Uterus (tissue), 4 donors: ENCODE data around the gene CACNA2D1. TPM values are rescaled to one million over a fixed set of nuclear protein-coding genes. Genes with fewer than 3 reads are reported as not detected.

Experiments
- DNase-seq, 2 donors: peaks; one replicate each; pipeline ENCODE4 v3.0.0-alpha.2; 2019 to 2020
- H3K27ac ChIP-seq, 2 donors: fragments of 200-600 bp; sonication (generic); 1 replicate in 1 of 2; 2 replicates in 1 of 2; pipeline ENCODE4 v1.5.1; 2016 to 2018
- H3K27me3 ChIP-seq, 2 donors: fragments of 200-600 bp; sonication (generic); one replicate each; pipeline ENCODE4 v1.5.1; 2018 to 2019; ENCODE audit warnings: control low read depth in 1 of 2
- H3K36me3 ChIP-seq, 2 donors: fragments of 200-600 bp; sonication (generic); one replicate each; pipeline ENCODE4 v1.5.1; 2019; ENCODE audit warnings: control low read depth in 1 of 2
- H3K4me1 ChIP-seq, 2 donors: fragments of 200-600 bp; sonication (generic); one replicate each; pipeline ENCODE4 v1.5.1; 2018 to 2019; ENCODE audit warnings: control low read depth in 1 of 2
- H3K4me3 ChIP-seq, 2 donors: fragments of 200-600 bp; sonication (generic); 1 replicate in 1 of 2; 2 replicates in 1 of 2; pipeline ENCODE4 v1.5.1; 2018 to 2019; ENCODE audit warnings: mild to moderate bottlenecking in 1 of 2
- H3K9me3 ChIP-seq, 2 donors: fragments of 200-600 bp; sonication (generic); one replicate each; pipeline ENCODE4 v1.5.1; 2019; ENCODE audit warnings: control low read depth in 1 of 2
- CTCF ChIP-seq, 4 experiments: fragments of 200-600 bp in 2 of 4; fragments of 450-650 bp in 2 of 4; sonication (generic) in 2 of 4; IDR thresholded peaks; one replicate each; pipeline ENCODE4 v1.5.1; 2016 to 2019; ENCODE audit warnings: antibody characterized with exemption in 4 of 4, mild to moderate bottlenecking in 2 of 4, moderate library complexity in 1 of 4
- POLR2A ChIP-seq, 2 donors: fragments of 450-650 bp; IDR thresholded peaks; one replicate each; pipeline ENCODE4 v1.6.1; 2016; ENCODE audit warnings: antibody characterized with exemption in 2 of 2, mild to moderate bottlenecking in 1 of 2, moderate library complexity in 1 of 2
- intact Hi-C: fragments of 100-400 bp; cut with DNase I; formaldehyde crosslinking; loops from one replicate; pipeline ENCODE4 v1.15.1; 2023; ENCODE audit warnings: low total_unique reads
- total RNA-seq, 4 donors: library from RNA; depleted of rRNA in 3 of 4; stranded (reverse); fragments of >200 nt in 3 of 4; gene quantifications; one replicate each; pipeline versions ENCODE4 v1.1.0 to v1.2.4, GENCODE V29; 2014 to 2023
- donor health status: DM: yes; HTN: yes; CAD: no.

The CACNA2D1 gene
- total RNA-seq, 4 donors from 2014 or later = 30.1 to 54.1 (median 43.6) TPM

GRCh38 chr7:82223580-82223979, 220.0 kb downstream of the CACNA2D1 start:
- H3K4me1 ChIP-seq = no peaks in the 10 kb centered on the region
- TF ChIP-seq POLR2A (IDR thresholded peaks at IDR 0.05) = no peak
- no peak for TF ChIP-seq CTCF (IDR thresholded peaks at IDR 0.05)
- H3K36me3 ChIP-seq = no peaks in the 10 kb centered on the region
- no peak overlapping the region for H3K27ac ChIP-seq
- intact Hi-C loops = no loop called here
- no peak for DNase-seq
- H3K9me3 ChIP-seq = no peaks in the 10 kb centered on the region
- no peaks in the 10 kb centered on the region for H3K27me3 ChIP-seq
- no peak overlapping the region for H3K4me3 ChIP-seq

- Histone ChIP-seq H3K9me3 (no peaks in the 10 kb centered on the region), H3K27me3 (no peaks in the 10 kb centered on the region), H3K4me3 (no peak overlapping the region), H3K36me3 (no peaks in the 10 kb centered on the region), H3K27ac (no peak overlapping the region), H3K4me1 (no peaks in the 10 kb centered on the region)
- no peak for DNase-seq
- intact Hi-C loops = no loop called here
- TF ChIP-seq POLR2A (IDR thresholded peaks at IDR 0.05) (no peak), CTCF (IDR thresholded peaks at IDR 0.05) (no peak)
Observed at GRCh38 chr7:82221152-82221674, 222.4 kb downstream of the CACNA2D1 start.

GRCh38 chr7:82212466-82212865, 231.1 kb downstream of the CACNA2D1 start:
- Histone ChIP-seq H3K36me3 (no peaks in the 10 kb centered on the region), H3K4me3 (no peak overlapping the region), H3K27me3 (no peaks in the 10 kb centered on the region), H3K27ac (no peak overlapping the region), H3K4me1 (no peaks in the 10 kb centered on the region), H3K9me3 (no peaks in the 10 kb centered on the region)
- intact Hi-C loops = no loop called here
- no peak for TF ChIP-seq CTCF (IDR thresholded peaks at IDR 0.05)
- TF ChIP-seq POLR2A (IDR thresholded peaks at IDR 0.05) = no peak
- no peak for DNase-seq

DNA sequence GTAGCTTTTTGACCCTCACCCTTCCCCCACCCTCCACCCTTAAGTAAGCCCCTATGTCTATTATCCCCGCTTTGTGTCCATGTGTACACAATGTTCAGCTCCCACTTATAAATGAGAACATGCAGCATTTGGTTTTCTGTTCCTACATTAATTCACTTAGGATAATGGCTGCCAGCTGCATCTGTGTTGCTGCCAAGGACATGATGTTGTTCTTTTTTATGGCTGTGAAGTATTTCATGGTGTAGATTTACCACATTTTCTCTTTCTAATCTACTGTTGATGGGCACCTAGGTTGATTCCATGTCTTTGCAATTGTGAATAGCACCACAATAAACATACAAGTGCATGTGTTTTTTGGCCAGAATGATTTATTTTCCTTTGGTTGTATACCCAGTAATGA, 232.2 kb downstream of the CACNA2D1 start:
- no peaks in the 10 kb centered on the region for H3K27me3 ChIP-seq
- no peak for TF ChIP-seq POLR2A (IDR thresholded peaks at IDR 0.05)
- no peaks in the 10 kb centered on the region for H3K4me1 ChIP-seq
- no peak overlapping the region for H3K27ac ChIP-seq
- DNase-seq = no peak
- intact Hi-C loops = no loop called here
- no peaks in the 10 kb centered on the region for H3K36me3 ChIP-seq
- H3K4me3 ChIP-seq = no peak overlapping the region
- H3K9me3 ChIP-seq = no peaks in the 10 kb centered on the region

- Histone ChIP-seq H3K9me3 (no peaks in the 10 kb centered on the region), H3K4me1 (no peaks in the 10 kb centered on the region), H3K27me3 (no peaks in the 10 kb centered on the region), H3K4me3 (no peak overlapping the region), H3K36me3 (no peaks in the 10 kb centered on the region), H3K27ac (no peak overlapping the region)
- intact Hi-C loops = no loop called here
- DNase-seq = no peak
- TF ChIP-seq CTCF (IDR thresholded peaks at IDR 0.05) (no peak), POLR2A (IDR thresholded peaks at IDR 0.05) (no peak)
Observed at GRCh38 chr7:82210416-82211184, 233.0 kb downstream of the CACNA2D1 start.
